Cardiac fibroblast (primary cell): Measurements from ENCODE around the gene ARID3A.

ENCODE experiments used
- DNase-seq, 2 donors: peaks; one replicate each; pipeline versions ENCODE4 v3.0.0 to v3.0.0-alpha.2; 2010; ENCODE audit warnings: low read depth in 2 of 2
- H3K4me3 ChIP-seq, 2 donors: replicated peaks in 1 of 2; 1 replicate in 1 of 2; 2 replicates in 1 of 2; pipeline ENCODE4 v1.5.1; 2011; ENCODE audit warnings: low read depth in 2 of 2, low read length in 2 of 2, mild to moderate bottlenecking in 2 of 2, moderate library complexity in 1 of 2
- CTCF ChIP-seq: IDR thresholded peaks from one replicate; pipeline ENCODE4 v1.5.1; 2011; ENCODE audit warnings: low read depth, mild to moderate bottlenecking, low read length, inconsistent platforms

Gene ARID3A

GRCh38 chr19:991174-991931 lies 65.5 kb downstream of the ARID3A start:
- DNase-seq = peak; percentile 58 to 64
- no peak overlapping the region for H3K4me3 ChIP-seq
- no peak for TF ChIP-seq CTCF

- no peak overlapping the region for H3K4me3 ChIP-seq
- TF ChIP-seq CTCF = no peak
- DNase-seq = no peak
Measured at GRCh38 chr19:991932-992669, 66.3 kb downstream of the ARID3A start.

- no peak overlapping the region for H3K4me3 ChIP-seq
- no peak for TF ChIP-seq CTCF
- no peak for DNase-seq
Measured at GRCh38 chr19:992670-993055, 66.8 kb downstream of the ARID3A start.

GRCh38 chr19:993361-993830 lies 67.6 kb downstream of the ARID3A start:
- TF ChIP-seq CTCF = no peak
- no peak overlapping the region for H3K4me3 ChIP-seq

GRCh38 chr19:993831-994393 lies 68.1 kb downstream of the ARID3A start:
- H3K4me3 ChIP-seq = no peak overlapping the region
- TF ChIP-seq CTCF = no peak
- no peak for DNase-seq

More at GRCh38 chr19:993361-993830, 67.6 kb downstream of the ARID3A start:
- DNase-seq = no peak

GRCh38 chr19:994516-994915 lies 68.7 kb downstream of the ARID3A start:
- H3K4me3 ChIP-seq = no peak overlapping the region
- DNase-seq = no peak
- no peak for TF ChIP-seq CTCF
